GM23248 (cell line): ENCODE results near the gene PLEKHA5.

Experiments used
- EZH2 ChIP-seq: fragments of 200-600 bp; sonication (generic); IDR thresholded peaks from 2 replicates; pipeline ENCODE4 v1.6.1; 2018; ENCODE audit warnings: antibody characterized with exemption, mild to moderate bottlenecking; ENCODE audit not compliant: insufficient read depth, poor library complexity, severe bottlenecking
- EZH2phosphoT487 ChIP-seq: fragments of 200-600 bp; sonication (generic); IDR thresholded peaks from 2 replicates; pipeline ENCODE4 v1.6.1; 2018; ENCODE audit warnings: antibody characterized with exemption, moderate library complexity, mild to moderate bottlenecking, low read depth; ENCODE audit not compliant: insufficient read depth

DNA sequence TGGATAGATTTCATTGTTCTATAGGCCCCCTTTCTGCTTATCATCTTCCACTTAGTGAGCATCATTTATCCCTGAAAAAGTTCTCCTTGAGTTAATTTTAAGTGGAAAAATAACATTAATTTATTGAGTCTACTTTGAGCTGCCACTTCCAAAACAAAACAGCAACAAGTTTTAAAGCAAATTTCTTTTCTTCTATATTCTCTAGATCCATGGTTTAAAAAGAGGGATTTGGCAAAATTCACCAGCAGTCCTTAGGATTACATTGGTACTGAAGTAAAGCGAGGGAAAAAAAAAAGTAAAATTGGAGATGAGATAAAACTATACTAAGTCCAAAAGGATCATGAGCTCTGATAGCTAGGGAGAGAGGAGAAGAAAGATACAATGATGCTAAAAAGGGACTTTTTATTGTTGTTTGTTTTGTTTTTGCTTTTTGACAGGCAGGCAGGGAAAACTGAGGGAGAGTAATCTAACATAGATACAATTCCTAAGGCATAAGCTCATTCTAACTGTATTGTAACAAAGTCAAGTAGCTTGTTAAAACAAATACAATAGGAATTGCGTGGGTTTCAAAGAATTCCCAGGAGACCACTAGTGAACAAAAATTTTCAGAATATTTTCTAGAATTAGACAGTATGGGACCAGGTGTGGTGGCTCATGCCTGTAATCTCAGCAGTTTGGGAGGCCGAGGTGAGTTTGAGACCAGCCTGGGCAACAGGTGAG lies 19.2 kb upstream of the PLEKHA5 start:
- TF ChIP-seq EZH2 (no peak), EZH2phosphoT487 (no peak)
